Hepatocyte (in vitro differentiated cells): ENCODE results near the gene EYS.

Source experiments
- EZH2 ChIP-seq: fragments of 200-600 bp; sonication (generic); IDR thresholded peaks from 2 replicates; pipeline ENCODE4 v1.6.1; 2016; ENCODE audit warnings: antibody characterized with exemption, mild to moderate bottlenecking, borderline replicate concordance
- TF ChIP-seq, protein P1 (sequence below): fragments of 200-600 bp; sonication (generic); IDR thresholded peaks from 2 replicates; pipeline ENCODE4 v1.5.1; 2016; ENCODE audit warnings: antibody characterized with exemption, mild to moderate bottlenecking; ENCODE audit not compliant: poor library complexity

DNA sequence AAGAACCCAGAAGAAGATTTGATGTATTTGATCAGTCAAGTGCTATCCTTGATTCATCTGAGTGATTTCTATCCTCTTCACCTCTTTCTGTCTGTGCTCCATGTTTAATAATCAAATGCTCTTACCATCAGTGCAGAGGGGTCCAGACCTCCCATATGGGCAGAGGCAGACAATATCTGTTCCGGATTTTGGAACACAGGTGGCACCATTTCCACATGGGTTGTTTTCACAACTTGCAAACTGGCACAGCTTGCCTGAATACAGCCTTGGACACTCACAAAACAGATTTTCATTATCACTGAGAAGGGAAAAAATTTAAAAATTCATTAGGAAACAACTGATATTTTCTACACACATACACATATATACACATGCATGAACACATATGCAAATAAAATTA lies 1843.0 kb downstream of the EYS start:
- TF ChIP-seq EZH2: no peak
- TF ChIP-seq, protein P1, sequence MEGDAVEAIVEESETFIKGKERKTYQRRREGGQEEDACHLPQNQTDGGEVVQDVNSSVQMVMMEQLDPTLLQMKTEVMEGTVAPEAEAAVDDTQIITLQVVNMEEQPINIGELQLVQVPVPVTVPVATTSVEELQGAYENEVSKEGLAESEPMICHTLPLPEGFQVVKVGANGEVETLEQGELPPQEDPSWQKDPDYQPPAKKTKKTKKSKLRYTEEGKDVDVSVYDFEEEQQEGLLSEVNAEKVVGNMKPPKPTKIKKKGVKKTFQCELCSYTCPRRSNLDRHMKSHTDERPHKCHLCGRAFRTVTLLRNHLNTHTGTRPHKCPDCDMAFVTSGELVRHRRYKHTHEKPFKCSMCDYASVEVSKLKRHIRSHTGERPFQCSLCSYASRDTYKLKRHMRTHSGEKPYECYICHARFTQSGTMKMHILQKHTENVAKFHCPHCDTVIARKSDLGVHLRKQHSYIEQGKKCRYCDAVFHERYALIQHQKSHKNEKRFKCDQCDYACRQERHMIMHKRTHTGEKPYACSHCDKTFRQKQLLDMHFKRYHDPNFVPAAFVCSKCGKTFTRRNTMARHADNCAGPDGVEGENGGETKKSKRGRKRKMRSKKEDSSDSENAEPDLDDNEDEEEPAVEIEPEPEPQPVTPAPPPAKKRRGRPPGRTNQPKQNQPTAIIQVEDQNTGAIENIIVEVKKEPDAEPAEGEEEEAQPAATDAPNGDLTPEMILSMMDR: no peak
